Measurements from ENCODE around the gene CCDC197. TPM values are rescaled to one million over a fixed set of nuclear protein-coding genes. Genes with fewer than 3 reads are reported as not detected.
A peak's percentile ranks its signal among the peaks of the same experiment; 100 is the strongest.

The CCDC197 gene
- total and polyA plus RNA-seq, 2 donors (not counting 1 experiment from before 2014, with no cell fraction given) = not detected

GRCh38 chr14:93975791-93976476 lies 21.2 kb upstream of the CCDC197 start:
- peak overlapping the region in 2 of 5 experiments; percentile 4 to 15 for H3K4me3 ChIP-seq (ENCODE audit: control extremely low read depth in 1 of 5, extremely low read depth in 1 of 5, insufficient read depth in 1 of 5, low read depth in 2 of 5, low read length in 4 of 5)
- Mint-ChIP-seq H3K4me3 (peak overlapping the region; percentile 62), H3K27ac (no peak overlapping the region), H3K4me1 (peaks cover 44% of the 10 kb centered on the region), H3K9me3 (ENCODE audit: insufficient read depth) (no peaks in the 10 kb centered on the region), H3K27me3 (peaks cover 37% of the 10 kb centered on the region)
- WGBS (ENCODE audit: insufficient coverage) = 70% methylated on average over 6 of the region's 9 CpGs
- peaks cover 1 to 37% (median 18%) of the 10 kb centered on the region in 3 donors for H3K9me3 ChIP-seq (ENCODE audit: control extremely low read depth in 1 of 3, control insufficient read depth in 2 of 3, insufficient read depth in 1 of 3, low read length in 2 of 3)
- no peaks in the 10 kb centered on the region for H3K79me2 ChIP-seq (ENCODE audit: control insufficient read depth, insufficient read depth, low read length)
- ChIA-PET POLR2A (no interaction called here), CTCF (interaction anchor here (1.4 to 37.7 kb wide), 3 partner anchors 20 to 33 kb away, joined by 3 to 1036 read pairs (median 18); no protein-coding TSS in a partner anchor)
- H3K4me1 ChIP-seq (ENCODE audit: control insufficient read depth in 2 of 2, insufficient read depth in 2 of 2, low read length in 2 of 2) = peaks cover 31 to 43% of the 10 kb centered on the region in 2 donors
- peak overlapping the region; percentile 47 for H3K4me2 ChIP-seq (replicated peaks; ENCODE audit: low read depth, low read length, poor library complexity, severe bottlenecking)
- no peak for DNase-seq
- H3K9ac ChIP-seq (ENCODE audit: low read length) = peak overlapping the region; percentile 13
- H4K20me1 ChIP-seq (ENCODE audit: control insufficient read depth, insufficient read depth, low read length, poor library complexity, severe bottlenecking) = no peaks in the 10 kb centered on the region
- H3K27me3 ChIP-seq (replicated peaks in 1 of 4; ENCODE audit: control extremely low read depth in 1 of 4, control insufficient read depth in 3 of 4, insufficient read depth in 4 of 4, low read length in 3 of 4) = peaks cover 0 to 43% (median 25%) of the 10 kb centered on the region in 4 experiments
- intact Hi-C loops (cut with micrococcal nuclease) = no loop called here
- no peak overlapping the region for H2AFZ ChIP-seq (ENCODE audit: insufficient read depth, low read depth, low read length, poor library complexity, severe bottlenecking)
- H3K27ac ChIP-seq (ENCODE audit: low read length in 2 of 2) = no peak overlapping the region
- no peak for TF ChIP-seq EZH2 (IDR thresholded peaks at IDR 0.05; ENCODE audit: borderline replicate concordance, insufficient read depth, low read depth, low read length, poor library complexity, severe bottlenecking)
- TF ChIP-seq, protein P1, sequence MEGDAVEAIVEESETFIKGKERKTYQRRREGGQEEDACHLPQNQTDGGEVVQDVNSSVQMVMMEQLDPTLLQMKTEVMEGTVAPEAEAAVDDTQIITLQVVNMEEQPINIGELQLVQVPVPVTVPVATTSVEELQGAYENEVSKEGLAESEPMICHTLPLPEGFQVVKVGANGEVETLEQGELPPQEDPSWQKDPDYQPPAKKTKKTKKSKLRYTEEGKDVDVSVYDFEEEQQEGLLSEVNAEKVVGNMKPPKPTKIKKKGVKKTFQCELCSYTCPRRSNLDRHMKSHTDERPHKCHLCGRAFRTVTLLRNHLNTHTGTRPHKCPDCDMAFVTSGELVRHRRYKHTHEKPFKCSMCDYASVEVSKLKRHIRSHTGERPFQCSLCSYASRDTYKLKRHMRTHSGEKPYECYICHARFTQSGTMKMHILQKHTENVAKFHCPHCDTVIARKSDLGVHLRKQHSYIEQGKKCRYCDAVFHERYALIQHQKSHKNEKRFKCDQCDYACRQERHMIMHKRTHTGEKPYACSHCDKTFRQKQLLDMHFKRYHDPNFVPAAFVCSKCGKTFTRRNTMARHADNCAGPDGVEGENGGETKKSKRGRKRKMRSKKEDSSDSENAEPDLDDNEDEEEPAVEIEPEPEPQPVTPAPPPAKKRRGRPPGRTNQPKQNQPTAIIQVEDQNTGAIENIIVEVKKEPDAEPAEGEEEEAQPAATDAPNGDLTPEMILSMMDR (IDR thresholded peaks at IDR 0.05) = no peak
- no peak for ATAC-seq (ENCODE audit: low read depth)
- no peaks in the 10 kb centered on the region for H3K36me3 ChIP-seq (replicated peaks in 1 of 2; ENCODE audit: control extremely low read depth in 1 of 2, control insufficient read depth in 1 of 2, extremely low read depth in 1 of 2, insufficient read depth in 2 of 2, low read length in 1 of 2)

DNA sequence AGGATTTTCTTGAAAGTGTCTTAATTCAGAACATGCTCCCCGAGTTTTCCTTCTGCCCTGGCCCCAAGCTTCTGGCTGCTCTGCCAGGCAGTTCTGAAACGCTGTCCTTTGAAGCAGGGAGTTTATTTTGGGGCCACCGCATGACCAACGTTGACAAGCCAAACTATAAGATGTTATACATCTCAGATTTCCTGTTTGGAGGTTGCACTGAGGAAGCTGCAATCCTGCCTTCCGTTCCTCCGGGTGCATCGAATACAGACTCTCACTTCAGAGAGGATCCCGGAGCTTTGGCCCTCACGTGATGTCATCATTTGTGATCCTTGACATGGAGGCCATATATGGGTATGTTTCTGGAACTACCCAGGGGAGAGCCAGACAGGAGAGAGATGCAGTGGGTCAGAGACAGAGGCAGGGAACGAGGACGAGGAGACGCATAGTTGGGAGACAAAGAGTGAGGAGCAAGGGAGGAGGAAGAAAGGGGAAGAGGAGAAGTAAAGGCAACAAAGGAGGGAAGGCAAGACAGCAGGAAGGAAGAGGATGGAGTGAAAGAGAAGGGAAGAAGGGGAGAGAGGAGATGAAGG lies 20.5 kb upstream of the CCDC197 start, which contains the start of gene ASB2:
Gene ASB2 (minus strand): TSS at position 94 of the 581 bp plus-strand sequence. CDS start 12,031 bp downstream, outside the sequence.
- Histone ChIP-seq H2AFZ (ENCODE audit: insufficient read depth, low read depth, low read length, poor library complexity, severe bottlenecking) (no peak within 1 kb of the TSS), H3K9ac (ENCODE audit: low read length) (peak within 1 kb of the TSS; percentile 13), H4K20me1 (ENCODE audit: control insufficient read depth, insufficient read depth, low read length, poor library complexity, severe bottlenecking) (no peaks in the 10 kb centered on the region), H3K4me2 (replicated peaks; ENCODE audit: low read depth, low read length, poor library complexity, severe bottlenecking) (peak within 1 kb of the TSS; percentile 47), H3K4me3 (ENCODE audit: control extremely low read depth in 1 of 5, extremely low read depth in 1 of 5, insufficient read depth in 1 of 5, low read depth in 2 of 5, low read length in 4 of 5) (peak within 1 kb of the TSS in 2 of 5 experiments; percentile 4 to 15), H3K4me1 (ENCODE audit: control insufficient read depth in 2 of 2, insufficient read depth in 2 of 2, low read length in 2 of 2) (peaks cover 25 to 37% of the 10 kb centered on the region in 2 donors), H3K79me2 (ENCODE audit: control insufficient read depth, insufficient read depth, low read length) (no peaks in the 10 kb centered on the region), H3K27ac (ENCODE audit: low read length in 2 of 2) (no peak within 1 kb of the TSS), H3K36me3 (replicated peaks in 1 of 2; ENCODE audit: control extremely low read depth in 1 of 2, control insufficient read depth in 1 of 2, extremely low read depth in 1 of 2, insufficient read depth in 2 of 2, low read length in 1 of 2) (no peaks in the 10 kb centered on the region), H3K27me3 (replicated peaks in 1 of 4; ENCODE audit: control extremely low read depth in 1 of 4, control insufficient read depth in 3 of 4, insufficient read depth in 4 of 4, low read length in 3 of 4) (peaks cover 0 to 49% (median 28%) of the 10 kb centered on the region in 4 experiments), H3K9me3 (ENCODE audit: control extremely low read depth in 1 of 3, control insufficient read depth in 2 of 3, insufficient read depth in 1 of 3, low read length in 2 of 3) (peaks cover 1 to 37% (median 18%) of the 10 kb centered on the region in 3 donors)
- no peak for DNase-seq
- Mint-ChIP-seq H3K4me3 (peak within 1 kb of the TSS; percentile 62), H3K9me3 (ENCODE audit: insufficient read depth) (no peaks in the 10 kb centered on the region), H3K4me1 (peaks cover 38% of the 10 kb centered on the region), H3K27me3 (peaks cover 40% of the 10 kb centered on the region), H3K27ac (peak within 1 kb of the TSS; percentile 20)
- TF ChIP-seq, protein P1 (IDR thresholded peaks at IDR 0.05) = no peak
- no peak for TF ChIP-seq EZH2 (IDR thresholded peaks at IDR 0.05; ENCODE audit: borderline replicate concordance, insufficient read depth, low read depth, low read length, poor library complexity, severe bottlenecking)
- intact Hi-C loops (cut with micrococcal nuclease) = no loop called here
- no peak for ATAC-seq (ENCODE audit: low read depth)
- CTCF ChIA-PET = interaction anchor here (37.7 kb wide), 1 partner anchor 34 kb away, joined by 1036 read pairs; no protein-coding TSS in a partner anchor
- WGBS (ENCODE audit: insufficient coverage) = 17% methylated on average over 12 of the region's 12 CpGs
- POLR2A ChIA-PET = no interaction called here

Data from B cell (primary cell).